ENCODE data around the gene LIPG. TPM values are rescaled to one million over a fixed set of nuclear protein-coding genes. Genes with fewer than 3 reads are reported as not detected.

LIPG gene
- total RNA-seq, 1 donor from 2014 or later: not detected

DNA sequence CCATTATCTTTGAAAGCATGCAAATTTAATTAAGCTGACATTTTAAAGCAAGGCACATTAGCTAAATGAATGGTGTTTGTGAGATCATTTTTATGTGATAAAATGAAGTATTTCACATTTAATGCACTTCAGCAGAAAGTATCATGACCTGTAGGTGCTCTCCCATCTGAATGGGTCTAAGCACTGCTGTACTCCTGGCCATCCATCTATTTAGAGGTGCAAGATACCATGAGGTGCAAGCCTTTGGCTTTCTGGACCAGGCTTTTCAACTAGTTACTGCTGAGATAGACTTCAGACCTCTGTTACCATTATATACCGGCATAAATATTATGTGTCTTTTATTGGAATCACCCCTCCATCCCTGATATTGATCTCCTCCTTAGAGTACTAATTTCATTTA, 15.6 kb upstream of the LIPG start:
- intact Hi-C loops (cut with micrococcal nuclease): no loop called here

GRCh38 chr18:49546719-49547273, 15.1 kb upstream of the LIPG start:
- intact Hi-C loops (cut with micrococcal nuclease): no loop called here

DNA sequence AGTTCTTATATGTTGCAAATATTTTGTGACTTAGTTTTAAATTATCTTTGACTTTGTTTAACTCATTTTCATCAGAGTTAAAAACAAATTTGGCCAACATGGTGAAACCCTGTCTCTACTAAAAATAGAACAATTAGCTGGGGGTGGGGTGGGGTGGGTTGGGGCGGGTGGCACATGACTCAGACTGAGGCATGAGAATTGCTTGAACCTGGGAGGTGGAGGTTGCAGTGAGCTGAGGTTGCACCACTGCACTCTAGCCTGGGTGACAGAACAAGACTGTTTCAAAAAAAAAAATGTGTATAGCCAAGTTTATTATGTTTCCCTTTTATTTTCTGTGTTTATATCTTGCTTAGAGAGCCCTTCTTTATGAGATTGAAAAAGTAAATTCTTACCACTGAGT, 14.2 kb upstream of the LIPG start:
- intact Hi-C loops (cut with micrococcal nuclease): no loop called here

- intact Hi-C loops (cut with micrococcal nuclease): no loop called here
These were observed 13.6 kb upstream of the LIPG start for GRCh38 chr18:49548229-49548636.

DNA sequence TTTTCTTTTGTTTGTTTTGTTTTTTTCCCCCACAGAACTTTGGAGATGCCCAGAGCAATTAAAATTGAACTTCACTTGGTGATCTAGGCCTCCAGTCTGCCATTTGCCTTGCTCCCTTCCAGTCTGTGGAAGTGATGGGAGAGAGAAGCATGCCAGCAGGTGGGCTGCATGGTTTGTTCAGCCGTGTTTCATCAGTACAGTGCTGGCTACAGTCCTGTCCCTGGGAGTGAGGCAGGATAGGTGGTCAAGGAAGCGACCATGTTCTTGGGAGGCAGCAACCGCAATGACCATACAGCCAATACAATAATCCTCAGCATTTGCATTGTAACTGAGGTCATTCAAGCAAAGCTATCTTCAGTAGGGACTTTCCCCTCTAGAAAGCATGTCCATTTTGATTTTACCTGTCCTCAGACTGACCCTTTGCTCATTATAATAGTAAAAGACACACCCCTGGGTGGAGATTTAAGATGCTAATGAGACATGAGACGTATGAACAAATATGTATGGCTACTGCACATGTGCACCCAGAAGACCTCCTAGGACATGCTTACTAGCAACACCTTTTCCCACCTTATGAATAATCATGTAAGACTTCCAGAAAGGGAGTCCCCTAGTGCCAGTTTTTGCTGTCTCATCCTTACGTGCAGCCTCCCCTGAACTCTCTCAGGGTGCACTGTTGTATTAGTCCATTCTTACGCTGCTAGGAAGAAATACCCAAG, 11.1 kb upstream of the LIPG start:
- intact Hi-C loops (cut with micrococcal nuclease): no loop called here

DNA sequence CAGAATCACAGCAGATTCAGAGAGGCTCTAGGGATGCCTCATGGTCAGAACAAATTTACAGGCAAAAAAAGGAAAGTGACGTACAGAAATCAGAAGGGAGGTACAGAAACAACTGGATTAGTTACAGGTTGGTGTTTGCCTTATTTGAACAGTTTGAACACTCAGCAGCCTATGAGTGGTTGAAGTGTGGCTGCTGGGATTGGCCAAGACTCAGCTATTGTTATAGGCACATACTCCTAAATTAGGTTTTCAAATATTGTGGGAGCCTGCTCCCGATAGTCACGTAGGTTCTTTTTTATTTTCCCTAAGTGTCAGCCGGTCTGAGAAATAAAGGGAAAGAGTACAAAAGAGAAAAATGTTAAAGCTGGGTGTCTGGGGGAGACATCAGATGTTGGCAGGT, 8.9 kb upstream of the LIPG start:
- intact Hi-C loops (cut with micrococcal nuclease): no loop called here

DNA sequence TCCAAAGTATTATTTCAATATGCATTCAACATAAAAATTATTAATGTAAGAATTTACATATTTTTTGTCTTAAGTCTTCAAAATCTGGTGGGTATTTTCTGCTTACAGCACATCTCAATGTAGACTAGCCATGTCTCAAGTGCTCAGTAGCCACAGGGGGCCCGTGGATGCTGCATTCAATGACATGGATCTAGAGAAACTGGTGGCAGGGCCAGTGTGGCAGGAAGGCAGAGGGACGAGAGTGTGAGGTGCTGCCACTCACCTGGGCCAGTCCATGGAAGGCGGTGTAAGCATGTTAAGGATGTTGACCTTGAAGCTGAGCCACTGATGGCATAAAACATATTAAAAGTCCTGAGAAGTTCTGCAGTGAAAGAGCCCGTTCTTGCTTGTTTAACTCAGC, 6.2 kb upstream of the LIPG start:
- intact Hi-C loops (cut with micrococcal nuclease): no loop called here

GRCh38 chr18:49558356-49558755, 3.5 kb upstream of the LIPG start:
- intact Hi-C loops (cut with micrococcal nuclease): no loop called here

GRCh38 chr18:49559326-49559931, 2.4 kb upstream of the LIPG start:
- intact Hi-C loops (cut with micrococcal nuclease): loop anchor here (1.0 kb wide), 2 partner anchors 169 to 299 kb away; no protein-coding TSS in a partner anchor

GRCh38 chr18:49560277-49560623, 1.6 kb upstream of the LIPG start:
- intact Hi-C loops (cut with micrococcal nuclease): loop anchor here (5.0 kb wide), 3 partner anchors 707 to 883 kb away; partner anchors contain the start of gene CFAP53

DNA sequence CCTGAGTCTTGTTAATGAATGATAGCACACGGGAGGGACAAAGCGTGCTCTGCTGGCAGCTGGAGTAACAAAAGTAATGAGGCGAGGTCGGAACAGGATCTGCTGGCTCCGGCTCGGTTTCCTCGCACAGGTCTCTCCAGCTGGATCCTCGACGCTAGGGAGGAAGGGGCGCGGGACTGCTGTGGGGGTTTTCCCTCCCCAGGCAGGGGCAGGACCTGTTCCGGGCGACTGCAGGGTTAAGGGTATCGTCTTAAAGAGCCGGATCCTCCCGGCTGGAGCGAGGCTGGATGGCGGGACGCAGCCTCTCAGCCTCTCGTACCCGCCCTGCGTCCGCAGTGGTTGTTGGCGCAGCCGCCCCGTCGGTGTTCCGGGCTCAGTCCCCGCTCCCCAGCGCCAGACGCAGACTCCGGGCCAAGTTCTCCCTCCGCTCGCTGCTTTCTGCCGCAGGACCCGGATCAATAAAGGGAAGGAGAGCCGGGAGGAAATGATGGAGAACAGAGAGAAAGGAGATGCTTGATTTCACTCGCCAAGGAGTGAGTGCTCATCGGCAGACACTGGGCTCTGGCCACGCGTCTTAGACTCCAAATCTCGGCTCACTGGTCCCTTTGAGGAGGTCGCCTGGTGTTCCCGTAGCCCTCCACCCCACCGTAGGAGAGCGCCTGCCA, 1.1 kb upstream of the LIPG start:
- intact Hi-C loops (cut with micrococcal nuclease): loop anchor here (5.0 kb wide), 3 partner anchors 707 to 883 kb away; partner anchors contain the start of gene CFAP53

- intact Hi-C loops (cut with micrococcal nuclease): loop anchor here (1.0 to 5.0 kb wide), 4 partner anchors 70 to 885 kb away; partner anchors contain the start of genes CFAP53 and RPL17
These were observed 748 bp downstream of the LIPG start for GRCh38 chr18:49562481-49563129.

DNA sequence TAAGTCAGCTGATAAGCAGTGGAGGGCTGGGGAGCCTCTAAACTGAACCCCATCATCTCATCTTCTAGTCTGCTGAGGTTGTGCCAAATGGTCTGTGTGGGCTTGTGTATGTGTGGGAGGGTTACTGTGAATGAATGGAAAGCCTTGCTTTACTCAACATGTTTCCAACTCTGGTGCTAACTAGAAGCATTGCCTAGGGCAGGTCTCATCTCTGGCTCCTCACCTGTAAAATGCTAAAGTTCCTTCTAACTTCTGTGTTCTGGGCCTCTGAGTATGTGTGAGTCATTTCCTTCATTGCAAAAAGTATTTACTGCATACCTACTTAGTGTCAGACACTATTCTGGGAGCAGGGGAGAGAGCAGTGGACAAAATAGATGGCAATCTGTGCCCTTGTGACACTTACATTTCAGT, 1.3 kb downstream of the LIPG start:
- intact Hi-C loops (cut with micrococcal nuclease): loop anchor here (5.0 kb wide), 3 partner anchors 704 to 886 kb away; partner anchors contain the start of gene CFAP53

DNA sequence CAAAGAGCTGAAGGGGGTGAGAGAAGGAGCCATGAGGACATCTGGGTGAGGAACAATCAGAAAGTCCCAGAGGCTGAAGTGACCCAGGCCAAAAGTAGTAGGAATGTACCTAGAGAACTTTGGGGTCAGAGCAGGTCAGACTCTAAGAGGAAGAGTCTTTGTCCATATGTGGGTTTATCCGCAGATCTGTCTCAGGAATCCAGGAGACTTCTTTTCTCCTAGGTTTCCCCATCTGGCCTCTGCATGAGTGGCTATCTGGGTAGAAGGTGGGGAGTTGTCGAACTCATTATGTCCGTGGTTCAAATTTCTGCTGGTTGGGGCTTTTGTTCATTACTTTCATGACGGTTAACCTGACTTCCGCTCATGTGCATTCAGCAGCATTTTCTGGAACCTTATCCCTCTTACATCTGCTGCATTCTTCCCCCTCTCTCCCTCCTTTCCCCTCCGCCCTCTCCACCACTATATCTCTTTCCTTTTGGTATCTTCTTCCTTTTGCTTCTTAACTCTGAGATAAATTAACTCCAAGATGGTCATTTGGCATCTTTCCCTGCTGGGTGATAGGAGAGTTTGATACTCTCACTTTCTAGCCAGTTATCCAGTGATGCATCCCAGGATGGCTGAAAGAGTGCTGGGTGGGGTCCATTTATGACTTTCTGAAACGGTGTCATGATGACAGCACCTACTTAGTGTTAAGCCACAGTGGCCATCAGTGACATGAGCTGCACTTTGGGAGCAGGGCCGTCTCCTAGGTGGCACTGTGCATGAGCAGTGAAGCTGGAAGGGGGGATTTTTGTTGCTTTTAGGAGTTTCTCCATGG, 2.1 kb downstream of the LIPG start:
- intact Hi-C loops (cut with micrococcal nuclease): loop anchor here (5.0 kb wide), 3 partner anchors 703 to 887 kb away; partner anchors contain the start of gene CFAP53

- intact Hi-C loops (cut with micrococcal nuclease): loop anchor here (5.0 kb wide), 3 partner anchors 703 to 887 kb away; partner anchors contain the start of gene CFAP53
These were observed 2.6 kb downstream of the LIPG start for GRCh38 chr18:49564518-49564834.

- intact Hi-C loops (cut with micrococcal nuclease): no loop called here
These were observed 3.2 kb downstream of the LIPG start for GRCh38 chr18:49565101-49565500.

GRCh38 chr18:49565612-49566011, 3.8 kb downstream of the LIPG start:
- intact Hi-C loops (cut with micrococcal nuclease): no loop called here

DNA sequence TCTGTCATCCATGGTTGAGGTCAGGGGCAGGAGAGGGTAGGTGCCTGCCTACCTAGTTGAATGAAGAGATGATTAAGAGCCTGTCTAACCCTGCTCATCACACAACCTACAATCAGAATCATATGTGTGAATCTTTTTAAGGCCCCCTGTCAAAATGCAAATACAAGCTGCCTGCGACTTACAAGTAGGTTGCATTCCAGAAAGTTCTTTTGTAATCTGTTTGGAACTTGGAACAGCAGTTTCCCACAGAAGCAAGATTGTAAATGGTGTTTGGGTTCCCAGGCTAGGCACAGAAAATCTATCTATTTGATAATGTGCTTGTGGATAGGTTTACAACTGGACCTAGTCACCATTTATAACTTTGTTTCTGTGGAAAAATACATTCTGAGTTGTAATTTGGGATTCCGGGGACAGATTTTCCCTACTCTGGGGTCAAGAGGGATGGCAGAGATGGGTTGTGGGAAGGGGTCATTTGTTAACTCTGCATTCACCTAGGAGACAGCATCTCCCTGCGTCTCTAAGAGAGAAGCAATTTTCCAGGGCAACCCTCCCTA, 4.4 kb downstream of the LIPG start:
- intact Hi-C loops (cut with micrococcal nuclease): no loop called here

GRCh38 chr18:49566985-49567384, 5.1 kb downstream of the LIPG start:
- intact Hi-C loops (cut with micrococcal nuclease): no loop called here

DNA sequence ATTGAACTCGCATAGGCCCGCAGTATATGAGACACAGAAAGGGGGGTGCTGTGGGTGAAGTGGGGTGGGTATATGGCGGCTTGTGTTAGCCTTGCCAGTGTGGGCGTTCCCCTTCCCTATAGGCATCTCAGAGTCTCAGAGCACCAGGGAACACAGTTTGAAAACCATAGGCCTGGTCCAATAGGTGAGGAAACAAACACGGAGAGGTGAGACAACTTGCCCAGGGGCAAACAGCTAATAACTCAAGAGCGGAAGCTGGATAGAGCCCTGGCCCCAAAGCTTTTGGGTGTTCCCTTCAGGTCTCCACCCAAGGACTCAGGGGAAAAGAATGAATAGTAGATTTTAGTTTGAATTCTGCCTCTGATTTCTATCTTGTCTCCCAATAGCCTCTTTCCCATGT, 7.9 kb downstream of the LIPG start:
- intact Hi-C loops (cut with micrococcal nuclease): no loop called here

All from T-helper 1 cell treated with Interleukin-12 subunit alpha and Interleukin-12 subunit beta and Interleukin-4 antibody, amounts not matched to agents 30 ng/mL and 1 ng/mL, for 36 hours (primary cell).